GM12891 (cell line): ENCODE measurements around the gene WDR26.

Experiments used
- PAX5 ChIP-seq: IDR thresholded peaks from 2 replicates; pipeline ENCODE4 v1.6.1; 2011; ENCODE audit warnings: low read length, moderate library complexity, mild to moderate bottlenecking; ENCODE audit not compliant: insufficient read depth, severe bottlenecking
- POLR2A ChIP-seq: IDR thresholded peaks from 2 replicates; pipeline ENCODE4 v1.6.1; 2011; ENCODE audit warnings: low read depth, low read length, control low read depth
- POLR2AphosphoS5 ChIP-seq: IDR thresholded peaks from 2 replicates; pipeline ENCODE4 v1.6.1; 2011; ENCODE audit warnings: low read depth, low read length, control low read depth
- POU2F2 ChIP-seq: IDR thresholded peaks from 2 replicates; pipeline ENCODE4 v1.6.1; 2011; ENCODE audit warnings: low read depth, mild to moderate bottlenecking, control low read depth, low read length, moderate library complexity
- SPI1 ChIP-seq: IDR thresholded peaks from 2 replicates; pipeline ENCODE4 v1.6.1; 2011; ENCODE audit warnings: low read depth, low read length, control low read depth
- TAF1 ChIP-seq: IDR thresholded peaks from 2 replicates; pipeline ENCODE4 v1.6.1; 2011; ENCODE audit warnings: low read depth, low read length, control low read depth

DNA sequence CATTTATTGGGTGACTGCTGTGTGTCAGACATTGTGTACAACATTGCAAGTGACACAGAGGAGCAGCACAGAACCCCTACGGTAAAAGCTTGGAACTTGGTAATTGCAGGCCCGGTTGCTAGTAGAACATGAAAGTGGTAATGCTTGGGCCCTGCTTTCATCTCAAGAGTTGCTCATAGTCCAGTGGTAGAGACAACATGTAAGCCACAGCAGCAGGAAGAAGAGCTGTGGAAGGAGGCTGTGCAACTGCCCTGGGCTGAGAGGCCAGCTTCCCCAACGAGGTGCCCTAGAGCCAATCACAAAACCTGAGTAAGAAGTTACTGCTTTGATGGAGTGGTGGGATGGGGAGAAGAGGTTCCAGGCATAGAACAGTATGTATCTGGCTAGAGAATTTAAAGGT, 59.5 kb downstream of the WDR26 start:
- no peak for TF ChIP-seq POLR2A
- no peak for TF ChIP-seq POLR2AphosphoS5
- no peak for TF ChIP-seq TAF1
- TF ChIP-seq PAX5 = no peak
- no peak for TF ChIP-seq SPI1
- TF ChIP-seq POU2F2 = no peak
